Neuronal stem cell (in vitro differentiated cells): ENCODE results near the gene ANTXR1.

Experiments
- DNase-seq: peaks from one replicate; pipeline ENCODE4 v3.0.0-alpha.2; 2013; ENCODE audit warnings: low spot score
- H2AFZ ChIP-seq: one replicate; pipeline ENCODE4 v1.6.1; 2013; ENCODE audit warnings: mild to moderate bottlenecking, low read length, inconsistent platforms
- H2AK5ac ChIP-seq: 2 replicates; pipeline ENCODE4 v1.6.1; 2013; ENCODE audit warnings: low read depth, mild to moderate bottlenecking, inconsistent platforms, low read length, moderate library complexity, mixed read lengths
- H2BK120ac ChIP-seq: 2 replicates; pipeline ENCODE4 v1.6.1; 2013; ENCODE audit warnings: low read depth, mild to moderate bottlenecking, inconsistent platforms, low read length, moderate library complexity, mixed read lengths
- H2BK12ac ChIP-seq: one replicate; pipeline ENCODE4 v1.6.1; 2013; ENCODE audit warnings: low read length, inconsistent platforms
- H2BK15ac ChIP-seq: 2 replicates; pipeline ENCODE4 v1.6.1; 2013; ENCODE audit warnings: mild to moderate bottlenecking, low read length, inconsistent platforms, mixed read lengths
- H2BK5ac ChIP-seq: one replicate; pipeline ENCODE4 v1.6.1; 2013; ENCODE audit warnings: inconsistent platforms, mild to moderate bottlenecking, low read length, moderate library complexity
- H3K14ac ChIP-seq: one replicate; pipeline ENCODE4 v1.6.1; 2013; ENCODE audit warnings: low read length, inconsistent platforms
- H3K18ac ChIP-seq: 2 replicates; pipeline ENCODE4 v1.6.1; 2013; ENCODE audit warnings: low read length, inconsistent platforms
- H3K23ac ChIP-seq: 2 replicates; pipeline ENCODE4 v1.6.1; 2013; ENCODE audit warnings: low read depth, mild to moderate bottlenecking, mixed read lengths, low read length, inconsistent platforms; ENCODE audit not compliant: poor library complexity
- H3K27ac ChIP-seq: replicated peaks from 3 replicates; pipeline ENCODE4 v1.5.1; 2013; ENCODE audit warnings: low read length, inconsistent platforms
- H3K27me3 ChIP-seq, 3 experiments: 2 replicates each; pipeline ENCODE4 v1.6.1; 2013; ENCODE audit warnings: low read length in 3 of 3, mild to moderate bottlenecking in 2 of 3, inconsistent platforms in 1 of 3, low read depth in 1 of 3, mixed read lengths in 1 of 3, moderate library complexity in 1 of 3; ENCODE audit not compliant: control insufficient read depth in 3 of 3, insufficient read depth in 3 of 3
- H3K36me3 ChIP-seq, 2 donors: replicated peaks in 1 of 2; 2 replicates each; pipeline ENCODE4 v1.6.1; 2013; ENCODE audit warnings: low read length in 2 of 2; ENCODE audit not compliant: control insufficient read depth in 2 of 2, insufficient read depth in 2 of 2
- H3K4ac ChIP-seq: 2 replicates; pipeline ENCODE4 v1.6.1; 2013; ENCODE audit warnings: inconsistent platforms, mild to moderate bottlenecking, low read length, moderate library complexity
- H3K4me1 ChIP-seq, 2 donors: 1 replicate in 1 of 2; 2 replicates in 1 of 2; pipeline ENCODE4 v1.6.1; 2013; ENCODE audit warnings: low read length in 2 of 2, low read depth in 1 of 2; ENCODE audit not compliant: control insufficient read depth in 2 of 2, insufficient read depth in 1 of 2
- H3K4me2 ChIP-seq: one replicate; pipeline ENCODE4 v1.6.1; 2013; ENCODE audit warnings: mild to moderate bottlenecking, low read length, inconsistent platforms; ENCODE audit not compliant: insufficient read depth, poor library complexity, severe bottlenecking
- H3K4me3 ChIP-seq, 2 donors: 2 replicates each; pipeline ENCODE4 v1.5.1; 2013; ENCODE audit warnings: low read length in 2 of 2, mild to moderate bottlenecking in 2 of 2, inconsistent platforms in 1 of 2, moderate library complexity in 1 of 2
- H3K79me1 ChIP-seq: one replicate; pipeline ENCODE4 v1.6.1; 2013; ENCODE audit warnings: low read depth, mild to moderate bottlenecking, inconsistent platforms, low read length, moderate library complexity
- H3K9ac ChIP-seq: one replicate; pipeline ENCODE4 v1.6.1; 2013; ENCODE audit warnings: mild to moderate bottlenecking, low read depth, low read length, inconsistent platforms; ENCODE audit not compliant: poor library complexity
- H3K9me3 ChIP-seq, 2 donors: replicated peaks in 1 of 2; 2 replicates each; pipeline versions ENCODE3 to v1.6.1; 2013; ENCODE audit warnings: low read length in 2 of 2, mild to moderate bottlenecking in 2 of 2, inconsistent platforms in 1 of 2, low read depth in 1 of 2, mixed read lengths in 1 of 2, moderate library complexity in 1 of 2; ENCODE audit not compliant: control insufficient read depth in 2 of 2, insufficient read depth in 1 of 2
- H4K8ac ChIP-seq: one replicate; pipeline ENCODE4 v1.6.1; 2013; ENCODE audit warnings: low read depth, mild to moderate bottlenecking, inconsistent platforms, low read length, moderate library complexity
- H4K91ac ChIP-seq: one replicate; pipeline ENCODE4 v1.6.1; 2013; ENCODE audit warnings: low read length, low read depth, mild to moderate bottlenecking, inconsistent platforms; ENCODE audit not compliant: poor library complexity
- WGBS, 2 donors: extraction: QIAGEN DNeasy Blood & Tissue Kit; methylation state at CpG; one replicate each; pipeline ENCODE4 v1.1.7; 2013; ENCODE audit warnings: missing lambda C conversion rate in 2 of 2, mixed read lengths in 1 of 2; ENCODE audit not compliant: insufficient read length in 2 of 2, insufficient replicate concordance in 1 of 2; ENCODE audit errors: extremely low coverage in 2 of 2; 5-methylcytosine and 5-hydroxymethylcytosine counted together

ANTXR1 gene

GRCh38 chr2:69001879-69002278 is 11.1 kb upstream of the ANTXR1 start:
- no peaks in the 10 kb centered on the region for H3K9me3 ChIP-seq
- no peak overlapping the region for H3K4me2 ChIP-seq
- no peaks in the 10 kb centered on the region for H3K4me1 ChIP-seq
- no peak overlapping the region for H3K4me3 ChIP-seq
- H3K27ac ChIP-seq: no peak overlapping the region
- H4K91ac ChIP-seq: no peak overlapping the region
- no peaks in the 10 kb centered on the region for H3K79me1 ChIP-seq
- H3K23ac ChIP-seq: no peak overlapping the region
- H4K8ac ChIP-seq: no peak overlapping the region
- no peak overlapping the region for H3K9ac ChIP-seq
- no peak overlapping the region for H2BK12ac ChIP-seq
- no peak overlapping the region for H3K18ac ChIP-seq
- no peak for DNase-seq
- H3K27me3 ChIP-seq: no peaks in the 10 kb centered on the region
- no peak overlapping the region for H2AFZ ChIP-seq
- H3K4ac ChIP-seq: no peak overlapping the region
- no peak overlapping the region for H2BK120ac ChIP-seq
- no peak overlapping the region for H2BK15ac ChIP-seq
- H2AK5ac ChIP-seq: no peak overlapping the region
- no peak overlapping the region for H2BK5ac ChIP-seq
- no peaks in the 10 kb centered on the region for H3K36me3 ChIP-seq
- H3K14ac ChIP-seq: no peak overlapping the region

GRCh38 chr2:69003731-69004130 is 9.2 kb upstream of the ANTXR1 start:
- Histone ChIP-seq H3K4me1 (no peaks in the 10 kb centered on the region), H2BK12ac (no peak overlapping the region), H2BK5ac (no peak overlapping the region), H3K27me3 (no peaks in the 10 kb centered on the region), H3K9me3 (no peaks in the 10 kb centered on the region), H2AK5ac (no peak overlapping the region), H3K36me3 (no peaks in the 10 kb centered on the region), H2AFZ (no peak overlapping the region), H3K18ac (no peak overlapping the region), H3K79me1 (no peaks in the 10 kb centered on the region), H4K8ac (no peak overlapping the region), H3K23ac (no peak overlapping the region), H3K27ac (no peak overlapping the region), H3K9ac (no peak overlapping the region), H2BK15ac (no peak overlapping the region), H2BK120ac (no peak overlapping the region), H3K4ac (no peak overlapping the region), H4K91ac (no peak overlapping the region), H3K4me2 (no peak overlapping the region), H3K4me3 (no peak overlapping the region), H3K14ac (no peak overlapping the region)
- DNase-seq: no peak
- no CpG with 5 or more reads among the region's 2 CpGs for WGBS, 2 donors

GRCh38 chr2:69007169-69007568 is 5.8 kb upstream of the ANTXR1 start:
- Histone ChIP-seq H4K91ac (no peak overlapping the region), H3K79me1 (no peaks in the 10 kb centered on the region), H3K23ac (no peak overlapping the region), H3K9me3 (no peaks in the 10 kb centered on the region), H3K14ac (no peak overlapping the region), H3K36me3 (no peaks in the 10 kb centered on the region), H3K4me2 (no peak overlapping the region), H2AFZ (no peak overlapping the region), H2AK5ac (no peak overlapping the region), H3K18ac (no peak overlapping the region), H4K8ac (no peak overlapping the region), H3K27ac (no peak overlapping the region), H2BK5ac (no peak overlapping the region), H3K4me1 (no peaks in the 10 kb centered on the region), H3K4ac (no peak overlapping the region), H2BK12ac (no peak overlapping the region), H3K4me3 (no peak overlapping the region), H3K27me3 (peaks cover 0 to 15% (median 4%) of the 10 kb centered on the region in 3 experiments), H3K9ac (no peak overlapping the region), H2BK15ac (no peak overlapping the region), H2BK120ac (no peak overlapping the region)
- no peak for DNase-seq

DNA sequence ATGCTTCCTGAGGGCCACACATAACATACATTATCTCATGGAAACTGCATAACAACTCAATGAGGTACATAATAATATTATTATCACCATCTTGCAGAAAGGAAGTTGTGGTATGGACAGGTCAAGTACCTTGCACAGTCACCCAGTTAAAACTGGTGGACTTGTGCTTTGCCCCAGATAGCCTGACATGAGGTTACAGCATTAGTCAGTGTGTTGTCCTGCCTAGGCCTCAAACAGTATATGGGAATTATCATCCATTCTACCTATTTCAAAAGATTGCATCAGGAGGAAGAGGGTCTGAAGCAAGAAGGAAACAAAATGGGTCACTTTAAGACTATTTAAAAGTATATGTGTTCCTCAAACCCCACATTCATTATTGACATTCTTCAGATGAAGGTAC is 5.4 kb upstream of the ANTXR1 start:
- Histone ChIP-seq H2BK12ac (no peak overlapping the region), H3K4ac (no peak overlapping the region), H2BK15ac (no peak overlapping the region), H3K9ac (no peak overlapping the region), H3K18ac (no peak overlapping the region), H3K27ac (no peak overlapping the region), H4K8ac (no peak overlapping the region), H2AFZ (no peak overlapping the region), H3K14ac (no peak overlapping the region), H3K4me1 (peaks cover 1 to 2% of the 10 kb centered on the region in 2 donors), H3K4me2 (no peak overlapping the region), H3K27me3 (peaks cover 0 to 19% (median 5%) of the 10 kb centered on the region in 3 experiments), H3K23ac (no peak overlapping the region), H3K4me3 (no peak overlapping the region), H2BK120ac (no peak overlapping the region), H2BK5ac (no peak overlapping the region), H3K79me1 (no peaks in the 10 kb centered on the region), H3K9me3 (no peaks in the 10 kb centered on the region), H4K91ac (no peak overlapping the region), H2AK5ac (no peak overlapping the region), H3K36me3 (no peaks in the 10 kb centered on the region)
- no peak for DNase-seq
